HG03565 (cell line): ENCODE results near the gene TEX11.

Experiments
- ATAC-seq: cut with Tn5 transposase; IDR thresholded peaks from one replicate; pipeline ENCODE4 v1.9.1; 2021; ENCODE audit warnings: mild to moderate bottlenecking, moderate library complexity; ENCODE audit not compliant: unreplicated experiment

The TEX11 gene

DNA sequence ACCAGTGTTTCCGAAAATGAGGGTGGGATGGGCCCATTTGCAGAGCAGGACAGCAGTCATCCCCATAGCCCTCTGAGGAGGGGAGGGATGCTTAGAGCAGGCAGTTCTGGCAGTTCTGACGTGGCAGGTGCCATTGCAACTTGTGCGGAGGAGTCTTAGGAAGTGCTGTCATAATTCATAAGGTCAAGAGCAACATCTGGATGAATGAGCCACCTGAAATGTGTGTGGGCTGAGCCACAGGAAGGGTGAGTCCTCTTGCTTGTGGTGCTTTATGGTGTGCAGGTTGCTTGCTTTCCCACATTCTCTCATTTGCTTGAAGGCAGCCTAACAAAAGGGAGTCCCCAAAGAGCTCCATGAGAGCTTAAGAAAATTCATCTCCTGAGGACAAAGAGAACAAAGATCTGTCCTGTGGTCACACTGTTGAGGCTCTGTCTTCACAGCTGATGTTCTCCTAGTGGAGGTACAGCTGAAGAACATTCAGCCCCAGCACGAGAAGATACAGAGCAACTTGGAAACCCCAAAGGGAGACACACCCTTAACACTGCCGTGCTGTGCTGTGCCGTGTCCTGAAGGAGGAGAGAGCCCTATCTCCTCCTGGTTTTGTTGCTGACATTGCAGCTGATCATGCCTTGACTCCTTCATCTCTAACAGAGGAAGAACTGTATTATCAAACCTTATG, 403.6 kb downstream of the TEX11 start:
- ATAC-seq, result no peak

GRCh38 chrX:70500826-70501225, 407.7 kb downstream of the TEX11 start:
- ATAC-seq, result no peak

GRCh38 chrX:70498129-70498528, 410.4 kb downstream of the TEX11 start:
- no peak for ATAC-seq

- no peak for ATAC-seq
Observed at GRCh38 chrX:70497026-70497425, 411.5 kb downstream of the TEX11 start.

GRCh38 chrX:70496491-70496890, 412.0 kb downstream of the TEX11 start:
- ATAC-seq, result no peak

DNA sequence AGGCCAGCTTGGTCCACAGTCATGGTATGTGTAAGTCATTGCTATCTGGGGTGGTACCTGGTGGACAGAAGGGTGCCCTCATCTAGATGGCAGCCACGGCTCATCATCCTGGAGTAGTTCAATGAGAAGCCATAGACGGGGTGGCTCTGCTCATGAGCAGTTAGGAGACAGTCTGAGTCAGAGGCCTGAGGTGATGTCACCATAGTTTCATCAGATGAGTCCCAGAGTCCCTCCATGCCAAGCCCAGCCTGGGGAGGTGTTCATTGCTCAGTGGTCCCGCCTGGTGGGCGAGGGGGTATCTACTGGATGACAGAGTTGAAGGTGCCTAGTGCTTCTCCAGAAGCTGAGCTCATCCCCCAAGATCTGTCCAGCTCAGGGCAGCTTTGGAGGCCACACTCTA, 414.1 kb downstream of the TEX11 start:
- no peak for ATAC-seq

DNA sequence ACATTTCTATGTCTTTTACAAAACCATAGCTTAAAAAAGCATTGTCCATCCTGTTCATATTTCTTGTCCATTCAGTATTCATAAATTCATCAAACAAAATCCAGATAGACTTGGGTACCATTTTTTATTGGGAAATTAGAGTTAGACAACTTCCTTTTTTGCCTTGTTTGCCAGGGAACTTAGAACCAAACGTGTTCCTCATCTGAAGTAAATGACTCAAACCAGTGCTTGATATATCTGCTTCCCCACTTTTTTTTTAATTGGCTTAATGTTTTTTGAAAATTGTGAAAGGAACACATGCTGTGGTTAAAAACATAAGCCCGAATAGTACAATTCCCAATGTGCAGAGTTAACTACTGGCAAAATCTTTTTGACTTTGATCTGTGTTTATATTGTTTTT, 419.7 kb downstream of the TEX11 start:
- no peak for ATAC-seq

DNA sequence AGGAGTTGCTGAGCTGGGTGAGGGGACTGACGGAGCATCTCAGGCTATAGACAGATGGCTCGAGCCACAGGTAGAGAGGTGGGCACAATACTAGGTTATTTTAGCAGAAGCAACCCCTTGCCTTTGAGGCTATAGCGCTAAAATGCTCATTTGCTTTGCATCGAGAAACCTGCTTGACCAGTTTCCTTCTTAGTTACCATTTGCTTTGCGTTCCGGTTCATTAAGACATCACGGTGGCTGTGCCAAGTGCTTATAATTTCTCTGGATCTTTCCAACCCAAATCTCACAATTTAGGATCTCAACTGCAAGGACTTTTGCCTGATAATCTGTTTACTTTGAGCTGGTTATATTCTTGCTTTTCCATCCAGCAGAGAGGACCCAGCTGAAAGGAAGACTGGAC, 423.0 kb downstream of the TEX11 start:
- no peak for ATAC-seq

DNA sequence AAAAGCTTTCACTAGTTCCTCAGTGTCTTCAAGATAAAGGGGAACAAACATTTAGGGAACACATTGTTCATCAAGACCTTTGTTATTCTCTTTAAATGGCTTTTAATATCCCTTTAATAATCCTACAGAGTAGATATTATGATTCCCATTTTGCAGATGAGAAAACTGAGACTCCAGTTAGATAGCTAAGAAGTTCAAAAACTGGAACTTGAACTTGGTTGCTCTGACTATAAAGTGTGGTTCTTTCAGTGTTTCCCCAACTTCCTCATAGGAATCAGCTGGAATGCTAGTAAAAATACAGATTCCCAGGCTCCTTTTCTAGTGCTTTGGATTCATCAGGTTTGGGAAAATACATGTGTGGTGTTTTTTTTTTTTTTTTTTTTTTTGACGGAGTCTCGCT, 426.2 kb downstream of the TEX11 start:
- ATAC-seq, result no peak

- ATAC-seq, result no peak
Observed at GRCh38 chrX:70481471-70482270, 426.8 kb downstream of the TEX11 start.

GRCh38 chrX:70480660-70481018, 427.9 kb downstream of the TEX11 start:
- no peak for ATAC-seq

DNA sequence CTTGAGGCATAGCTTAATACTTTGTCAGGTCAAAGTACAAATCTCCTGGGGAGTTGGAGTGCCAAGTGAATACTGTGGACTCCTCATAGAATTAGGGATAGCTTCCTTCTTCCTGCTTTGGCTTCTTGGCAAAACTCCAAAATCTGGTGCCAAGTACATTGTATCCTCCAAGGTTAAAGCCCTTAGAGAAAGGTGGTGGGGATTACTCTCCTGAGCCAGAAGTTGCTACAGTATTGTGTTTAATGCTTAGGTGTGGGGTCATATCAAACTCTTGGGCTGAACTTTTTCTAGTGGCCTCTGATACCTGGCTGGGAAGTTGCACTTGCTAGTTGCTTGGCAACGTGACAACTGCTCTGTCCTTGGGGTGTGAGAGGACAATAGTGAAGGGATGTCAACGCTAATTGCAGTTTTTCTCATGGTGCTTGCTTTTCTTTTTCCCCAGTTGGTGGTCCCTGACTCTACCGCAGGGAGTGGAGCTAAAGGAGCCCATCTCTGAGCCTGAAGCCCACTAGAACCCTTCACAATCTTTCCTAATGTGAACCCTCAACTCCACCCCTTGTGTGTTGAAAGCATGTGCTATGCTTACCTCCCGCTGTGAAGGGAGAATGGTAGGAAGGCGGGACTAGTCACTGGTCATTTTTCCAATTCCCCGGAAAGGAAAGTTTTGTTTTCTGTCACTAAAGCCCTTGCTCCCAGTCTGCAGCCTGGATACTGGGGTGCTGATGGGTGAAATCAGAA, 428.4 kb downstream of the TEX11 start:
- ATAC-seq, result no peak

- ATAC-seq, result no peak
Observed at GRCh38 chrX:70479247-70479921, 429.1 kb downstream of the TEX11 start.
